SK-N-MC (cell line): ENCODE results near the gene AMBRA1.

ENCODE experiments used
- EZH2 ChIP-seq: fragments of 200-600 bp; sonication (generic); IDR thresholded peaks from one replicate; pipeline ENCODE4 v1.6.1; 2017; ENCODE audit warnings: antibody characterized with exemption
- POLR2AphosphoS5 ChIP-seq: IDR thresholded peaks from 2 replicates; pipeline ENCODE4 v1.6.1; 2012; ENCODE audit warnings: mild to moderate bottlenecking, low read depth, low read length, borderline replicate concordance

- no peak for TF ChIP-seq EZH2
- TF ChIP-seq POLR2AphosphoS5, result no peak
These were observed 167.4 kb downstream of the AMBRA1 start for GRCh38 chr11:46426233-46426991.
